ENCODE data around the gene DBF4.
"Not testable (repeated sequence)": the region's sequence is repeated elsewhere in the genome, so short reads cannot be mapped to it uniquely, and the experiment has no call there.

Gene DBF4

GRCh38 chr7:87882151-87882937 lies 6.1 kb downstream of the DBF4 start:
- DNase-seq = no peak

- DNase-seq = no peak
Measured at GRCh38 chr7:87885018-87885417, 8.7 kb downstream of the DBF4 start.

- DNase-seq = peak; percentile 7
Measured at GRCh38 chr7:87886875-87887274, 10.6 kb downstream of the DBF4 start.

GRCh38 chr7:87895363-87895762 lies 19.1 kb downstream of the DBF4 start:
- no peak for DNase-seq

- no peak for DNase-seq
Measured at GRCh38 chr7:87899255-87899654, 23.0 kb downstream of the DBF4 start.

- DNase-seq = not testable (repeated sequence)
Measured at GRCh38 chr7:87907136-87907906, 31.0 kb downstream of the DBF4 start.

GRCh38 chr7:87908814-87909213 lies 32.5 kb downstream of the DBF4 start:
- not testable (repeated sequence) for DNase-seq

- DNase-seq = no peak
Measured at GRCh38 chr7:87912121-87912520, 35.8 kb downstream of the DBF4 start.

- DNase-seq = no peak
Measured at GRCh38 chr7:87918740-87919139, 42.4 kb downstream of the DBF4 start.

GRCh38 chr7:87919875-87920274 lies 43.6 kb downstream of the DBF4 start:
- no peak for DNase-seq

GRCh38 chr7:87920578-87920977 lies 44.3 kb downstream of the DBF4 start:
- no peak for DNase-seq

- not testable (repeated sequence) for DNase-seq
Measured at GRCh38 chr7:87922759-87923395, 46.6 kb downstream of the DBF4 start.

- DNase-seq = peak; percentile 31
Measured at GRCh38 chr7:87926581-87927461, 50.5 kb downstream of the DBF4 start.

GRCh38 chr7:87933605-87933952 lies 57.3 kb downstream of the DBF4 start:
- DNase-seq = no peak

- peak; percentile 72 for DNase-seq
Measured at GRCh38 chr7:87933953-87934698, 57.8 kb downstream of the DBF4 start, which contains the start of gene ADAM22. ADAM22 (plus strand) TSS chr7:87934251; CDS start chr7:87934466, 215 bp downstream.

GRCh38 chr7:87934699-87935383 lies 58.5 kb downstream of the DBF4 start:
- peak; percentile 24 for DNase-seq

- DNase-seq = peak; percentile 34
Measured at GRCh38 chr7:87935384-87935706, 59.1 kb downstream of the DBF4 start.

GRCh38 chr7:87941138-87941537 lies 64.8 kb downstream of the DBF4 start:
- DNase-seq = no peak

- DNase-seq = no peak
Measured at GRCh38 chr7:87944547-87944946, 68.3 kb downstream of the DBF4 start.

- DNase-seq = not testable (repeated sequence)
Measured at GRCh38 chr7:87945926-87946325, 69.6 kb downstream of the DBF4 start.

- DNase-seq = no peak
Measured at GRCh38 chr7:87948371-87948770, 72.1 kb downstream of the DBF4 start.
